22Rv1 (cell line): ENCODE data around the gene PRSS21.

ENCODE experiments used
- ZFX ChIP-seq: fragments of 450-650 bp; IDR thresholded peaks from 2 replicates; pipeline ENCODE4 v1.6.1; 2017; ENCODE audit warnings: antibody characterized with exemption, borderline replicate concordance
- TF ChIP-seq, protein P1 (sequence below): fragments of 450-650 bp; IDR thresholded peaks from 2 replicates; pipeline ENCODE4 v1.5.1; 2017; ENCODE audit warnings: mild to moderate bottlenecking

GRCh38 chr16:2867661-2867986, 50.6 kb downstream of the PRSS21 start:
- TF ChIP-seq, protein P1, sequence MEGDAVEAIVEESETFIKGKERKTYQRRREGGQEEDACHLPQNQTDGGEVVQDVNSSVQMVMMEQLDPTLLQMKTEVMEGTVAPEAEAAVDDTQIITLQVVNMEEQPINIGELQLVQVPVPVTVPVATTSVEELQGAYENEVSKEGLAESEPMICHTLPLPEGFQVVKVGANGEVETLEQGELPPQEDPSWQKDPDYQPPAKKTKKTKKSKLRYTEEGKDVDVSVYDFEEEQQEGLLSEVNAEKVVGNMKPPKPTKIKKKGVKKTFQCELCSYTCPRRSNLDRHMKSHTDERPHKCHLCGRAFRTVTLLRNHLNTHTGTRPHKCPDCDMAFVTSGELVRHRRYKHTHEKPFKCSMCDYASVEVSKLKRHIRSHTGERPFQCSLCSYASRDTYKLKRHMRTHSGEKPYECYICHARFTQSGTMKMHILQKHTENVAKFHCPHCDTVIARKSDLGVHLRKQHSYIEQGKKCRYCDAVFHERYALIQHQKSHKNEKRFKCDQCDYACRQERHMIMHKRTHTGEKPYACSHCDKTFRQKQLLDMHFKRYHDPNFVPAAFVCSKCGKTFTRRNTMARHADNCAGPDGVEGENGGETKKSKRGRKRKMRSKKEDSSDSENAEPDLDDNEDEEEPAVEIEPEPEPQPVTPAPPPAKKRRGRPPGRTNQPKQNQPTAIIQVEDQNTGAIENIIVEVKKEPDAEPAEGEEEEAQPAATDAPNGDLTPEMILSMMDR: no peak
- TF ChIP-seq ZFX: no peak
